ENCODE data around the gene KRT74. TPM values are rescaled to one million over a fixed set of nuclear protein-coding genes. Genes with fewer than 3 reads are reported as not detected.
A peak's percentile ranks its signal among the peaks of the same experiment; 100 is the strongest.

The KRT74 gene
- total RNA-seq, 1 donor = not detected

GRCh38 chr12:52617403-52617785, 43.8 kb upstream of the KRT74 start:
- Histone ChIP-seq H3K4me3 (ENCODE audit: insufficient read depth, low read length) (no peak overlapping the region), H3K36me3 (ENCODE audit: insufficient read depth, low read length) (no peaks in the 10 kb centered on the region), H3K9me3 (ENCODE audit: low read depth, low read length) (no peaks in the 10 kb centered on the region), H3K4me2 (ENCODE audit: insufficient read depth, low read length) (no peak overlapping the region), H2AFZ (ENCODE audit: low read length) (no peak overlapping the region), H3K4me1 (ENCODE audit: insufficient read depth, low read length) (peaks cover 3% of the 10 kb centered on the region), H3K27me3 (ENCODE audit: insufficient read depth, low read length) (peaks cover 19% of the 10 kb centered on the region), H3K27ac (ENCODE audit: low read depth, low read length) (no peak overlapping the region), H3K79me2 (ENCODE audit: insufficient read depth, low read length) (no peaks in the 10 kb centered on the region), H4K20me1 (ENCODE audit: insufficient read depth, low read length) (no peaks in the 10 kb centered on the region)
- no peak for DNase-seq (ENCODE audit: insufficient read length, low spot score, missing footprints)
- TF ChIP-seq CTCF (IDR thresholded peaks at IDR 0.05; ENCODE audit: extremely low read depth, low read depth, low read length) = no peak

- no peaks in the 10 kb centered on the region for H4K20me1 ChIP-seq (ENCODE audit: insufficient read depth, low read length)
- TF ChIP-seq CTCF (IDR thresholded peaks at IDR 0.05; ENCODE audit: extremely low read depth, low read depth, low read length) = no peak
- no peak overlapping the region for H3K27ac ChIP-seq (ENCODE audit: low read depth, low read length)
- no peak for DNase-seq (ENCODE audit: insufficient read length, low spot score, missing footprints)
- H3K4me2 ChIP-seq (ENCODE audit: insufficient read depth, low read length) = no peak overlapping the region
- peaks cover 17% of the 10 kb centered on the region for H3K27me3 ChIP-seq (ENCODE audit: insufficient read depth, low read length)
- no peak overlapping the region for H3K4me3 ChIP-seq (ENCODE audit: insufficient read depth, low read length)
- no peaks in the 10 kb centered on the region for H3K79me2 ChIP-seq (ENCODE audit: insufficient read depth, low read length)
- H3K4me1 ChIP-seq (ENCODE audit: insufficient read depth, low read length) = peaks cover 3% of the 10 kb centered on the region
- H2AFZ ChIP-seq (ENCODE audit: low read length) = no peak overlapping the region
- no peaks in the 10 kb centered on the region for H3K9me3 ChIP-seq (ENCODE audit: low read depth, low read length)
- no peaks in the 10 kb centered on the region for H3K36me3 ChIP-seq (ENCODE audit: insufficient read depth, low read length)
These were observed 43.2 kb upstream of the KRT74 start for GRCh38 chr12:52616680-52617402.

GRCh38 chr12:52615912-52616311, 42.3 kb upstream of the KRT74 start:
- Histone ChIP-seq H4K20me1 (ENCODE audit: insufficient read depth, low read length) (no peaks in the 10 kb centered on the region), H3K27ac (ENCODE audit: low read depth, low read length) (no peak overlapping the region), H3K79me2 (ENCODE audit: insufficient read depth, low read length) (no peaks in the 10 kb centered on the region), H3K27me3 (ENCODE audit: insufficient read depth, low read length) (peaks cover 17% of the 10 kb centered on the region), H3K4me1 (ENCODE audit: insufficient read depth, low read length) (peaks cover 3% of the 10 kb centered on the region), H3K4me2 (ENCODE audit: insufficient read depth, low read length) (no peak overlapping the region), H3K36me3 (ENCODE audit: insufficient read depth, low read length) (no peaks in the 10 kb centered on the region), H2AFZ (ENCODE audit: low read length) (no peak overlapping the region), H3K9me3 (ENCODE audit: low read depth, low read length) (no peaks in the 10 kb centered on the region), H3K4me3 (ENCODE audit: insufficient read depth, low read length) (no peak overlapping the region)
- no peak for DNase-seq (ENCODE audit: insufficient read length, low spot score, missing footprints)
- TF ChIP-seq CTCF (IDR thresholded peaks at IDR 0.05; ENCODE audit: extremely low read depth, low read depth, low read length) = no peak

- H3K36me3 ChIP-seq (ENCODE audit: insufficient read depth, low read length) = no peaks in the 10 kb centered on the region
- H3K4me3 ChIP-seq (ENCODE audit: insufficient read depth, low read length) = no peak overlapping the region
- H2AFZ ChIP-seq (ENCODE audit: low read length) = no peak overlapping the region
- no peak for TF ChIP-seq CTCF (IDR thresholded peaks at IDR 0.05; ENCODE audit: extremely low read depth, low read depth, low read length)
- H3K9me3 ChIP-seq (ENCODE audit: low read depth, low read length) = no peaks in the 10 kb centered on the region
- no peak overlapping the region for H3K27ac ChIP-seq (ENCODE audit: low read depth, low read length)
- H3K4me2 ChIP-seq (ENCODE audit: insufficient read depth, low read length) = no peak overlapping the region
- H3K4me1 ChIP-seq (ENCODE audit: insufficient read depth, low read length) = peaks cover 3% of the 10 kb centered on the region
- peaks cover 17% of the 10 kb centered on the region for H3K27me3 ChIP-seq (ENCODE audit: insufficient read depth, low read length)
- no peaks in the 10 kb centered on the region for H3K79me2 ChIP-seq (ENCODE audit: insufficient read depth, low read length)
- no peaks in the 10 kb centered on the region for H4K20me1 ChIP-seq (ENCODE audit: insufficient read depth, low read length)
- DNase-seq (ENCODE audit: insufficient read length, low spot score, missing footprints) = peak; percentile 85
These were observed 41.7 kb upstream of the KRT74 start for GRCh38 chr12:52615208-52615868.
